ENCODE data around the gene C21orf91.
"Not testable (repeated sequence)": the region's sequence is repeated elsewhere in the genome, so short reads cannot be mapped to it uniquely, and the experiment has no call there.

C21orf91 gene

DNA sequence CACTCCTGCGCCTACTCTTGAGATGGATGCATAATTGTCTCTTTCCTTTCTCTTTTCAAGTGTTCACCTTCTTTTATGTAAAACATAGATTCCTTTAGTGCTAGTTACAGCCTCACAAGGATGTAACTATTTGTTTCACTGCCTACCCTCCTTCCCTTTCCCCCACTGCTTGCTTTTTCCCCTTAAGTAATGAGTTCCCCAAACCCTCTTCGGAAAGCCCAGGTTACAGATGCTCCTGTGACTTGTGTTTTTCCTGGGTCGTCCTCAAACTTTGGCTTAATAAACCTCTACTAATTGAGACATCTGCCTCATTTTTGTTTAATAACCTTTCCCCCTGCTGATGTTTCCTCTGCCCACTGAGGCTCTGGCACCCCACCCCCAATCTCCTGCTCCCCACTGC is 39.2 kb downstream of the C21orf91 start:
- Mint-ChIP-seq H3K9me3 (no peaks in the 10 kb centered on the region), H3K4me3 (no peak overlapping the region), H3K4me1 (peaks cover 50% of the 10 kb centered on the region), H3K27me3 (no peaks in the 10 kb centered on the region), H3K36me3 (no peaks in the 10 kb centered on the region), H3K27ac (peak overlapping the region; percentile 92)
- DNase-seq (ENCODE audit: low spot score in 2 of 2) (no peak), ATAC-seq (ENCODE audit: low read depth) (no peak)

DNA sequence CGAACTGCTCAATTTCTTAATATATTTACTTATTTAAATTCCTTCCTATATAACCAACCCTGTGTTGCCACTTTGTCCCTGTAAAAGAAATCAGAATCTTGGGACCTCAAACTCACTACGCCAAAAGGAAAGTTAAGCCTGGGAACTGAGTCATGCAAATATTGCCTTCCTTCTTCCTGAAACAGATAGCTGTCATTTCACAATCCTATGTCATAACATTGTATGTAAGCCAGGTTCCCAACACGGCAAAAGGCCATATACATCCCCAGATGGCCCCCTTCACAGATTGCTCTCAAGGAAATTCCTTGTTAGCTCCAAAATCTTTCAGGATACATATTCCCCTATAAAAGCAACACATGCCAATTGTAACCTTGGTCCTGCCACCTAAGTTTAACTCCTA is 39.7 kb downstream of the C21orf91 start:
- peak overlapping the region; percentile 92 for H3K27ac Mint-ChIP-seq
- ATAC-seq (ENCODE audit: low read depth), result no peak
- H3K4me1 Mint-ChIP-seq, result peaks cover 45% of the 10 kb centered on the region
- DNase-seq (ENCODE audit: low spot score in 2 of 2), result no peak
- H3K27me3 Mint-ChIP-seq, result no peaks in the 10 kb centered on the region
- H3K4me3 Mint-ChIP-seq, result no peak overlapping the region
- no peaks in the 10 kb centered on the region for H3K36me3 Mint-ChIP-seq
- H3K9me3 Mint-ChIP-seq, result no peaks in the 10 kb centered on the region

DNA sequence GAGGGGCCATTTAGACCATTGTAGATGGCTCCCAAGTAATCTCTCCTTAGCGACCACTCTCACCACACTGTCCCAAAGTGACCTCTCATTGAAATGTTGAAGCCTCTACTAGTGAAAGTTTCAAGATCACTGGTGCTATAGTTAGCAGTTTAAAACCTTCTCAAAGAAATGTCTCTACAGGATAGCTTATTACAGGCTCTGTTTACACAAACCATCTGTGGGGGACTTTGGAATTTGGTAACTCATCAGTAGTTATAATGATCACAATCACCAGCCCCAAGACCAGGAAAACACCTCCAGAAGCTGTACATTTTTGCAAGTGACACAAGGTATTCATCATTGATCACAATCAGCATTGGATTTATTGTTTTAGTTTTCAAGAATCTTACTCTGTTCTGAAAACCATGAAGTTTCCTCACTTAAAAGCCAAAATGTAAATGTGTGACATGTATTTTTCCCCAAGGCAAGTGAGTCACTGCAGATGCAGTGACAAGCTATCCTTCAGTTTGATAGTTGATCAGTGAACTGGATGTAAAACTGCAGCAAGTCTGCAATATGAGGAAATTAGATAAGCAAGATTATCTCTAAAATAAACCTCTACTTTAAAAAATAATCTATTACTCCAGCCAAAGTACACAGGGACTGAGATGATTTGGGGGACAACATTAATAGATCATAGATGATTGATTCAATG is 41.9 kb downstream of the C21orf91 start:
- no peak for ATAC-seq (ENCODE audit: low read depth)
- Mint-ChIP-seq H3K4me3 (no peak overlapping the region), H3K27me3 (no peaks in the 10 kb centered on the region), H3K4me1 (peaks cover 34% of the 10 kb centered on the region), H3K27ac (no peak overlapping the region), H3K36me3 (peaks cover 2% of the 10 kb centered on the region), H3K9me3 (peaks cover 8% of the 10 kb centered on the region)
- DNase-seq (ENCODE audit: low spot score in 2 of 2), result no peak

DNA sequence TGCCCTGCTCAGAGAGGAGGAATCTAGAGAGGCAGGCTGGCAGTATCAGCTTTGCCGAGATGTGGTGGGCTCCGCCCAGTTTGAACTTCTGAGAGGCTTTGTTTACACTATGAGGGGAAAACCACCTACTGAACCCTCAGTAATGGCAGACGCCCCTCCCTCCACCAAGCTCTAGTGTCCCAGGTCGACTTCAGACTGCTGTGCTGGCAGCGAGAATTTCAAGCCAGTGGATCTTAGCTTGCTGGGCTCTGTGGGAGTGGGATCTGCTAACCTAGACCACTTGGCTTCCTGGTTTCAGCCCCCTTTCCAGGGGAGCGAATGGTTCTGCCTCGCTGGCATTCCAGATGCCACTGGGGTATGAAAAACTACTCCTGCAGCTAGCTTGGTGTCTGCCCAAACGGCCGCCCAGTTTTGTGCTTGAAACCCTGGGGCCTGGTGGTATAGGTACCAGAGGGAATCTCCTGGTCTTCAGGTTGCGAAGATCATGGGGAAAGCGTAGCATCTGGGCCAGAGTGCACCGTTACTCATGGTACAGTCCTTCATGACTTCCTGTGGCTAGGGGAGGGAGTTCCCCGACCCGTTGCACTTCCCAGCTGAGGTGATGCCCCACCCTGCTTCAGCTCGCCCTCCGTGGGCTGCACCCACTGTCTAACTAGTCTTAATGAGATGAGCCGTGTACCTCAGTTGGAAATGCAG is 43.6 kb downstream of the C21orf91 start:
- no peak overlapping the region for H3K27ac Mint-ChIP-seq
- H3K4me1 Mint-ChIP-seq, result peaks cover 21% of the 10 kb centered on the region
- H3K4me3 Mint-ChIP-seq, result peak overlapping the region; percentile 61
- H3K27me3 Mint-ChIP-seq, result no peaks in the 10 kb centered on the region
- peaks cover 13% of the 10 kb centered on the region for H3K9me3 Mint-ChIP-seq
- ATAC-seq (ENCODE audit: low read depth) (peak; percentile 83), DNase-seq (ENCODE audit: low spot score in 2 of 2) (peak; percentile 28 to 40)
- peaks cover 2% of the 10 kb centered on the region for H3K36me3 Mint-ChIP-seq

DNA sequence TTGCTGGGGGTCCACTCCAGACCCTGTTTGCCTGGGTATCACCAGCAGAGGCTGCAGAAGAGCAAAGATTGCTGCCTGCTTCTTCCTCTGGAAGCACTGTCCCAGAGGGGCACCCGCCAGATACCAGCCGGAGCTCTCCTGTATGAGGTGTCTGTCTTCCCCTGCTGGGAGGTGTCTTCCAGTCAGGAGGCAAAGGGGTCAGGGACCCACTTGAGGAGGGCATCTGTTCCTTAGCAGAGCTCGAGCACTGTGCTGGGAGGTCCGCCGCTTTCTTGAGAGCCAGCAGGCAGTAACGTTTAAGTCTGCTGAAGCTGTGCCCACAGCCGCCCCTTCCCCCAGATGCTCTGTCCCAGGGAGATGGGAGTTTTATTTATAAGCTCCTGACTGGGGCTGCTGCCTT is 44.1 kb downstream of the C21orf91 start:
- Mint-ChIP-seq H3K4me1 (peaks cover 16% of the 10 kb centered on the region), H3K9me3 (peaks cover 13% of the 10 kb centered on the region)
- H3K36me3 Mint-ChIP-seq; DNase-seq (ENCODE audit: low spot score in 2 of 2); H3K4me3 Mint-ChIP-seq; H3K27ac Mint-ChIP-seq; ATAC-seq (ENCODE audit: low read depth); H3K27me3 Mint-ChIP-seq: not testable (repeated sequence)

DNA sequence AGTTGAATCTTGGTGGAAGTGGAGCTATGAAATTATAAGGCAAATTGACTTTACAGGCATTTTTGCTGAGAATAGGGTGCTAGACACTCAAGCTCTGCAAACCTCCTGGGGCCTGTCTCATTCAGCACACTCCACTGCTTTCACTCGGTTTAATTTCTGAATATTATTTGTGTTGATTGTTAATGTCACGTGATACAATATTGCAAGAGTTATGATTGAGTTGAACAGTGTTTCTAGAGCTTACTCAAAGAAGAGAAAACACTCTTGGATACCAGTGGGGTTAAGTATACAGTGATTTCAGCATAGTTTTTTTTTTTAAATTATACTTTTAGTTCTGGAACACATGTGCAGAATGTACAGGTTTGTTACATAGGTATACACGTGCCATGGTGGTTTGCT is 49.7 kb downstream of the C21orf91 start:
- Mint-ChIP-seq H3K4me3 (no peak overlapping the region), H3K27ac (no peak overlapping the region), H3K36me3 (peaks cover 2% of the 10 kb centered on the region), H3K4me1 (no peaks in the 10 kb centered on the region), H3K9me3 (peaks cover 13% of the 10 kb centered on the region), H3K27me3 (no peaks in the 10 kb centered on the region)
- no peak for DNase-seq (ENCODE audit: low spot score in 2 of 2)
- no peak for ATAC-seq (ENCODE audit: low read depth)

DNA sequence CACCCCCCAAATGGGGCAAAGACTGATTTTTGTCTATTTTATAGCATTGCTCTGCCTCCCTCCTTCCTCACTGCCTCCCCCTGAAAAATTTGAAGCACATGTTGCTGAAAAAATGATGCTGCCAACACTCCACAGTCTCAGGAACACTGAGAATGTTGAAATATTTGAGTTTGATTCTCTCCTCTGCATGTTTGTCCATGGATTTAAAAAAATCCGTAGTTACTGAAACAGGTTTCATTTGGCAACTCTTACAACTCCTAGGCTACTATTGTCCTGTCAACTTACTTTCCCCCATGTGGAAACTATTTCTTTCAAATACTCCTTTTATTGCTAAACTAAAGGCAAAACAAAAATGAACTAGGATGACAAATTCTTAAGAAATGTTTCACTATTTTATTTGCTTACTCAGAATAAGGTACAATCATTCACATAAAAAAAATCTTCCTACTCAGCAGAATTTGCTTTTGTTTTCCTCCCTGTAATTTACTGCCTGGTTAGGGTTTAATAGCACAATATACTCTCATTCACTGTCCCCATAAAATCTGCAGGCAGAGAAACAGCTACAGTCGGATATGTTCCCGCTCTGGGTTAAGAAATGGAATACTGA is 50.2 kb downstream of the C21orf91 start:
- ATAC-seq (ENCODE audit: low read depth), result no peak
- H3K27me3 Mint-ChIP-seq, result no peaks in the 10 kb centered on the region
- H3K36me3 Mint-ChIP-seq, result no peaks in the 10 kb centered on the region
- no peaks in the 10 kb centered on the region for H3K4me1 Mint-ChIP-seq
- DNase-seq (ENCODE audit: low spot score in 2 of 2), result no peak
- no peak overlapping the region for H3K27ac Mint-ChIP-seq
- H3K9me3 Mint-ChIP-seq, result peaks cover 11% of the 10 kb centered on the region
- H3K4me3 Mint-ChIP-seq, result no peak overlapping the region

DNA sequence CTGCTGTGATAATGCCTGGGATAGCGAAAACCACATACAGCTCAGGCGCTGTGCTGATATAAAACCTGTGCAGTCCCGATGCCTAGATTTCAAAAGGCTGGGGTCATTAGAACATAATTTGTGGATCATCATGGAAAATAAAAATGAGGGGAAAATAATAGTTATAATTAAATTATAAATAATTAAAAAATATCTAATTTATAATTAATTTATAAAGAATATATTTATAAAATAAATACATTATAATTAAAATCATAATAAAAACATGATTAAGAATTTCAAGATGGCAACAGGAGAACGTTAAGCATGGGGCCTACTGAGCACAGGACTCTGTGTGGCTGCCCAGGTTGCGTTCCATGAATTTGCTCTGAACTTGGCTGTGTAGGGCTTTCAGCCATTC is 53.9 kb downstream of the C21orf91 start:
- DNase-seq (ENCODE audit: low spot score in 2 of 2), result no peak
- H3K4me3 Mint-ChIP-seq, result no peak overlapping the region
- H3K4me1 Mint-ChIP-seq, result no peaks in the 10 kb centered on the region
- H3K27me3 Mint-ChIP-seq, result no peaks in the 10 kb centered on the region
- no peaks in the 10 kb centered on the region for H3K36me3 Mint-ChIP-seq
- H3K27ac Mint-ChIP-seq, result no peak overlapping the region
- no peak for ATAC-seq (ENCODE audit: low read depth)
- no peaks in the 10 kb centered on the region for H3K9me3 Mint-ChIP-seq

DNA sequence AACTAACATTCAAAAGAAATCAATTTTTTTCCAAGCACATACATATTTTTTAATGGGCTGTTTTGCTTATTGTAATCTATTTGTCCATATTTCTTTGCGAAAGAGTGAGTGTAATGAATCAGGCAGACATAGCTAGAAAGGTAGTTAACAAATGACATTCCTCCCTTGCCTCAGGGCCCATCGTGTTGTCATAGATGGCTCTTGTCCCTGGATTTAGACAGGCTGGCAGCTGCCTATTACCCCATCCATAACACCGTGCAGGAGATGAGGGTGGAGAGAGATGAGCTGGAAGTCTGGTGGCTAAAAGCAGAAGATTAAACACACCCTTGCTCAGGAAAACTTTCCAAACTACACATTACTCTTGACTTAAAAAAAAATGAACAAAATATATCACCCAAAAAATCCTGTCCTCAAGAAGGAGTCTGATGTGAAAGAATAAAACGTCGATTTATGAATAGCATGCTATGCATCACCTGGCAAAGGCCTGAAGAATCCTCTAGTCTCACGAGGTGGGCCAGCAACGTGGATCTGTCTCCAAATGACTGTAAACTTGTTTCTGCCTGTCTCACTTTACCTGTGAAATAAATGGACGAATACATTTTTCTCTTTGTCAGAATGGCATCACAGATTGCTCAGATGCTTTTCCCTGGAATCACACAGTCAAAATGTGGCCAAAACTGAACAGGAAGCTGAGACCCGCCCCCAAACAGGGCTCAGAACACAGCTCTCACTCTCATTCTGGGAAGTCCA is 55.7 kb downstream of the C21orf91 start:
- DNase-seq (ENCODE audit: low spot score in 2 of 2) (no peak), ATAC-seq (ENCODE audit: low read depth) (no peak)
- Mint-ChIP-seq H3K27me3 (no peaks in the 10 kb centered on the region), H3K27ac (no peak overlapping the region), H3K9me3 (no peaks in the 10 kb centered on the region), H3K36me3 (no peaks in the 10 kb centered on the region), H3K4me1 (no peaks in the 10 kb centered on the region), H3K4me3 (no peak overlapping the region)

DNA sequence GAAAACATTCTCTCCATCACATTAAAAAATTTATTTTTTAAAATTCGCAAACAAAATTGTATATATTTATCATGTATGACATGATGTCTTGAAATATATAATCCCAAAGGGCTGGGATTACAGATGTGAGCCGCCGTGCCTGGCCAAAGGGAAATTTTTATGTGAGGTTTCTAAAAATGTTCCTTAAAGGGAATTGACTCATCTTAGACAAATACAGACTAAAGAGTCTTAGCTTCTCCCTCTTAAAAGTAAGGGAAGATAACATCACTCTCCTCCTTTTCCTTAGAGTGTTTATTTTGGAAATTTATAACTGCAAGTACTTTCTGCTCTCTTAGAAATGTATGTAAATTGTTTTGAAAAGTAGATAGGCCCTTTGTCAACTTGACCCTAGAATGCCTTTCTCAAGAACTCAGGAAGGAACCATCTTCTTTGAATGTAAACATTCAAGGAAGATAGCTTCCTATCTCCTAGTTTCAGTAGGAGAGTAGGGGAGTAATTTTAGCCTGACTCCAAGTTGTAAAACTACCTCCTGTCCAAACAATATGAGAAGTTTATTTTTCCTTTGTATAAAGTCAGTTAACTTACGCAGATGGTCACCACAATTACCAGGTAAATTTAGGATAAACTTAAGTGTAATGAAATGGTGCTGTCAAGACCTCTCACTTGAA is 59.5 kb downstream of the C21orf91 start:
- DNase-seq (ENCODE audit: low spot score in 2 of 2), result no peak
- H3K4me3 Mint-ChIP-seq, result no peak overlapping the region
- no peaks in the 10 kb centered on the region for H3K27me3 Mint-ChIP-seq
- no peaks in the 10 kb centered on the region for H3K4me1 Mint-ChIP-seq
- H3K36me3 Mint-ChIP-seq, result no peaks in the 10 kb centered on the region
- H3K27ac Mint-ChIP-seq, result no peak overlapping the region
- peaks cover 1% of the 10 kb centered on the region for H3K9me3 Mint-ChIP-seq
- ATAC-seq (ENCODE audit: low read depth), result no peak

DNA sequence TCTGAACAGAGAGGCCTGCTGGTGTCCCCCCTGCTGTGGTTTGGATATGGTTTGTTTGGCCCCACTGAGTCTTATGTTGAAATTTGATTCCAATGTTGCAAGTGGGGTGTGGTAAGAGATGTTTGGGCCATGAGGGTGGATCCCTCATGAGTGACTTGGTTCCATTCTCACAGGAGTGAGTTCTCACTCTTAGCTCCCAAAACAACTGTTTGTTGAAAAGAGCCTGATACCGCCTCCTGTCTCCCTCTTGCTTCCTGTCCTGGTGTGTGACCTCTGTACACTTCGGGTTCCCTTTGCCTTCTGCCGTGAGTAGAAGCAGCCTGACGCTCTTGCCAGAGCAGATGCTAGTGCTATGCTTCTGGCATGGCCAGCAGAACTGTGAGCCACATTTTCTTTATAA is 60.5 kb downstream of the C21orf91 start:
- no peak overlapping the region for H3K27ac Mint-ChIP-seq
- no peak for DNase-seq (ENCODE audit: low spot score in 2 of 2)
- no peak for ATAC-seq (ENCODE audit: low read depth)
- H3K36me3 Mint-ChIP-seq, result no peaks in the 10 kb centered on the region
- no peak overlapping the region for H3K4me3 Mint-ChIP-seq
- no peaks in the 10 kb centered on the region for H3K27me3 Mint-ChIP-seq
- no peaks in the 10 kb centered on the region for H3K4me1 Mint-ChIP-seq
- peaks cover 1% of the 10 kb centered on the region for H3K9me3 Mint-ChIP-seq

DNA sequence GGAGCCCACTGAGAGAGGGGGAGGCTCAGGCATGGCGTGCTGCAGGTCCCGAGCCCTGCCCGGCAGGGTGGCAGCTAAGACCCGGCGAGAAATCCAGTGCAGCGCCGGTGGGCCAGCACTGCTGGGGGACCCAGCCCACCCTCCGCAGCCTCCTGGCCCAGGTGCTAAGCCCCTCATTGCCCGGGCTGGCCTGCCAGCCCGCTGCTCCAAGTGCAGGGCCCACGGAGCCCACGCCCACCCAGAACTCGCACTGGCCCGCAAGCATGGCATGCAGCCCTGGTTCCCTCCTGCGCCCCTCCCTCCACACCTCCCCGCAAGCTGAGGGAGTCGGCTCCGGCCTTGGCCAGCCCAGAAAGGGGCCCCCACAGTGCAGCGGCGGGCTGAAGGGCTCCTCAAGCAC is 61.5 kb downstream of the C21orf91 start:
- Mint-ChIP-seq H3K4me3 (no peak overlapping the region), H3K27ac (no peak overlapping the region), H3K36me3 (no peaks in the 10 kb centered on the region), H3K27me3 (no peaks in the 10 kb centered on the region), H3K9me3 (peaks cover 1% of the 10 kb centered on the region), H3K4me1 (no peaks in the 10 kb centered on the region)
- ATAC-seq (ENCODE audit: low read depth), result no peak
- no peak for DNase-seq (ENCODE audit: low spot score in 2 of 2)

DNA sequence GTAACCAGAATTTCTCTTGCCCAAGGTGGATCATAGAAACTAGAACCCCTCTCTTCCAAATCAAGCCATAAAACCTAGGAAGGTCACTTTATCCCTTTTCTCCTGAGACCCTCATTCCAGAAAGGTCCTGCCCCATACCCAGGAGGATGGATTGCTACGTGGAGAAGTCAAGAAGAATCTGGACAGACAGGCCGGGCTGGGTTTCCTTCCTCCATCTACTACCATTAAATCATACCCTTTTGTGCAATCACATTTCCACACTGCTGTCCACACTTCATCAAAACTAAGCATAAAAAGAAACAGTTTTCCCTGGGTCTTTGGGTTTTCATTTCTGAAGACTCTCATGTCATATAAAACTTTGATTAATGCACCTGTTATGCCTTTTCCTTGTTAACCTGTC is 65.4 kb downstream of the C21orf91 start:
- Mint-ChIP-seq H3K27ac (no peak overlapping the region), H3K36me3 (no peaks in the 10 kb centered on the region), H3K4me1 (no peaks in the 10 kb centered on the region), H3K27me3 (no peaks in the 10 kb centered on the region), H3K9me3 (peaks cover 3% of the 10 kb centered on the region), H3K4me3 (no peak overlapping the region)
- DNase-seq (ENCODE audit: low spot score in 2 of 2), result no peak
- no peak for ATAC-seq (ENCODE audit: low read depth)

DNA sequence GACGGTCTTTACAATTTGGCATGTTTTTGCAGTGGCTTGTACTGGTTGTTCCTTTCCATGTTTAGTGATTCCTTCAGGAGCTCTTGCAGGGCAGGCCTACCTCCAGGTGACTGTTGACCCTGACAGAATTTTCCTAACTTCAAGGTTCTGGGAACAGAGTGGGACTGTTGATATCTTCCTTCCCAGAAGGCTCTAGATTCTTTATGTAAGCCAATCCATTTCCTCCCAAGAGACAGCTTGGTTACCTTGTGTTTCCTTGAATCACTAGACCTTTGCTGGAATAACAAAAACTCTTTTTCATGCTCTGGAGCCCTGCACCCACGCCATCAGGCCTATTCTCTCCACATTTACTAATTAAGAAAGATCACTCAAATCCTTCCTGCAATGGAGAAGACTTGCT is 67.0 kb downstream of the C21orf91 start:
- H3K36me3 Mint-ChIP-seq, result no peaks in the 10 kb centered on the region
- ATAC-seq (ENCODE audit: low read depth) (no peak), DNase-seq (ENCODE audit: low spot score in 2 of 2) (no peak)
- no peaks in the 10 kb centered on the region for H3K4me1 Mint-ChIP-seq
- no peak overlapping the region for H3K4me3 Mint-ChIP-seq
- H3K27ac Mint-ChIP-seq, result no peak overlapping the region
- peaks cover 3% of the 10 kb centered on the region for H3K9me3 Mint-ChIP-seq
- H3K27me3 Mint-ChIP-seq, result no peaks in the 10 kb centered on the region

All from memory B cell (primary cell).